Endothelial cell of umbilical vein (primary cell): ENCODE measurements around the gene DBNL.

Source experiments
- CTCF ChIP-seq, 2 donors: IDR thresholded peaks; 1 replicate in 1 of 2; 2 replicates in 1 of 2; pipeline ENCODE4 v1.5.1; 2011; ENCODE audit warnings: low read length in 2 of 2, mild to moderate bottlenecking in 2 of 2, moderate library complexity in 2 of 2, control low read depth in 1 of 2, inconsistent platforms in 1 of 2, low read depth in 1 of 2; ENCODE audit not compliant: insufficient read depth in 1 of 2; ENCODE audit errors: extremely low read depth in 1 of 2
- GATA2 ChIP-seq: IDR thresholded peaks from 2 replicates; pipeline ENCODE4 v1.7.0; 2011; ENCODE audit warnings: low read depth, mild to moderate bottlenecking, moderate library complexity, mixed read lengths, low read length; ENCODE audit not compliant: insufficient read length, insufficient read depth
- MAX ChIP-seq: IDR thresholded peaks from 2 replicates; pipeline ENCODE4 v1.6.1; 2011; ENCODE audit not compliant: insufficient read depth, insufficient read length
- MYC ChIP-seq: IDR thresholded peaks from one replicate; pipeline ENCODE4 v1.6.1; 2011; ENCODE audit warnings: mild to moderate bottlenecking, low read depth, low read length
- POLR2A ChIP-seq: IDR thresholded peaks from 2 replicates; pipeline ENCODE4 v1.6.1; 2012; ENCODE audit warnings: low read depth, mild to moderate bottlenecking, control low read depth, low read length
- POLR2AphosphoS5 ChIP-seq: IDR thresholded peaks from 2 replicates; pipeline ENCODE4 v1.6.1; 2012; ENCODE audit warnings: low read depth, mild to moderate bottlenecking, control low read depth, low read length, moderate library complexity; ENCODE audit not compliant: insufficient read depth

GRCh38 chr7:44080118-44080517 lies 35.6 kb downstream of the DBNL start:
- TF ChIP-seq CTCF (IDR thresholded peaks at IDR 0.05; ENCODE audit: extremely low read depth in 1 of 2, insufficient read depth in 1 of 2, low read depth in 1 of 2, low read length in 2 of 2) (no peak), POLR2A (no peak), MAX (no peak), POLR2AphosphoS5 (no peak), MYC (no peak), GATA2 (no peak)
